AG04450 (cell line): ENCODE results near the gene EPS15. TPM values are rescaled to one million over a fixed set of nuclear protein-coding genes. Genes with fewer than 3 reads are reported as not detected.

Experiments
- CTCF ChIA-PET: fragments of 300-600, 350-600 bp; formaldehyde crosslinking; extraction: SDS; loops from one replicate; lab custom pipeline; 2022; ENCODE audit warnings: antibody characterized with exemption, inconsistent platforms; lab: Charles Lee
- POLR2A ChIA-PET: fragments of 350-600 bp; formaldehyde crosslinking; extraction: SDS; loops from one replicate; lab custom pipeline; 2021; ENCODE audit warnings: antibody characterized with exemption, inconsistent platforms; lab: Yijun Ruan, JAX
- DNase-seq: peaks from one replicate; pipeline ENCODE4 v3.0.0-alpha.2; 2011; ENCODE audit warnings: low read depth, low spot score
- H3K27ac ChIP-seq: one replicate; pipeline ENCODE4 v1.5.1; 2012; ENCODE audit warnings: low read depth, low read length, control low read depth
- H3K27me3 ChIP-seq: one replicate; pipeline ENCODE4 v1.6.0; 2012; ENCODE audit warnings: low read length; ENCODE audit not compliant: control insufficient read depth, insufficient read depth
- H3K4me3 ChIP-seq: 2 replicates; pipeline ENCODE4 v1.5.1; 2011; ENCODE audit warnings: mild to moderate bottlenecking, low read depth, low read length, control low read depth
- H3K9me3 ChIP-seq: 2 replicates; pipeline ENCODE4 v1.5.1; 2012; ENCODE audit warnings: low read length; ENCODE audit not compliant: control insufficient read depth, insufficient read depth
- polyA plus RNA-seq: library from polyadenylated mRNA; depleted of rRNA; stranded (reverse); fragments of >200 nt; gene quantifications from 2 replicates; pipeline ENCODE4 v1.2.3, GENCODE V29; 2011
- TF ChIP-seq, protein P1 (sequence below): IDR thresholded peaks from 2 replicates; pipeline ENCODE4 v1.5.1; 2011; ENCODE audit warnings: low read depth, low read length, control low read depth, inconsistent platforms

EPS15 gene
- polyA plus RNA-seq, 1 experiment: 55.4 TPM

DNA sequence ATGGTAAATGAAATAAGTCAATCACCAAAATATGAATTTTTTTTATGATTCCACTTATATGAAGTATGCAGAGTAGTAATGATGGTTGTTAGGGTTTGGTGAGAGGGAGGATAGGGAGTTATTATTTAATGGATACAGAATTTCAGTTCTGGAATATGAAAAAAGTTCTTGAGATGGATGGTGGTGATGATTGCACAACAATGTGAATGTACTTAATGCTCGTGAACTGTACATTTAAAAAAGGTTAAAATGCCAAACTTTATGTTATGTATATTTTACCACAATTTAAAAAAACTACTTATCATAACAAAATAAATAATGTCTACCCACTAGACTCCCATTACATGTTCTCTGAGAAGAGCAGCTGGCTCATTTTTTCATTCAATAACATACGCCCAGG, 133.3 kb downstream of the EPS15 start:
- H3K4me3 ChIP-seq: no peak overlapping the region
- TF ChIP-seq, protein P1, sequence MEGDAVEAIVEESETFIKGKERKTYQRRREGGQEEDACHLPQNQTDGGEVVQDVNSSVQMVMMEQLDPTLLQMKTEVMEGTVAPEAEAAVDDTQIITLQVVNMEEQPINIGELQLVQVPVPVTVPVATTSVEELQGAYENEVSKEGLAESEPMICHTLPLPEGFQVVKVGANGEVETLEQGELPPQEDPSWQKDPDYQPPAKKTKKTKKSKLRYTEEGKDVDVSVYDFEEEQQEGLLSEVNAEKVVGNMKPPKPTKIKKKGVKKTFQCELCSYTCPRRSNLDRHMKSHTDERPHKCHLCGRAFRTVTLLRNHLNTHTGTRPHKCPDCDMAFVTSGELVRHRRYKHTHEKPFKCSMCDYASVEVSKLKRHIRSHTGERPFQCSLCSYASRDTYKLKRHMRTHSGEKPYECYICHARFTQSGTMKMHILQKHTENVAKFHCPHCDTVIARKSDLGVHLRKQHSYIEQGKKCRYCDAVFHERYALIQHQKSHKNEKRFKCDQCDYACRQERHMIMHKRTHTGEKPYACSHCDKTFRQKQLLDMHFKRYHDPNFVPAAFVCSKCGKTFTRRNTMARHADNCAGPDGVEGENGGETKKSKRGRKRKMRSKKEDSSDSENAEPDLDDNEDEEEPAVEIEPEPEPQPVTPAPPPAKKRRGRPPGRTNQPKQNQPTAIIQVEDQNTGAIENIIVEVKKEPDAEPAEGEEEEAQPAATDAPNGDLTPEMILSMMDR: no peak
- ChIA-PET CTCF (no interaction called here), POLR2A (no interaction called here)
- no peaks in the 10 kb centered on the region for H3K27me3 ChIP-seq
- no peak overlapping the region for H3K27ac ChIP-seq
- no peak for DNase-seq
- 0 out of 2 replicates have a peak, but pooled peaks cover 2% of the 10 kb centered on the region for H3K9me3 ChIP-seq

DNA sequence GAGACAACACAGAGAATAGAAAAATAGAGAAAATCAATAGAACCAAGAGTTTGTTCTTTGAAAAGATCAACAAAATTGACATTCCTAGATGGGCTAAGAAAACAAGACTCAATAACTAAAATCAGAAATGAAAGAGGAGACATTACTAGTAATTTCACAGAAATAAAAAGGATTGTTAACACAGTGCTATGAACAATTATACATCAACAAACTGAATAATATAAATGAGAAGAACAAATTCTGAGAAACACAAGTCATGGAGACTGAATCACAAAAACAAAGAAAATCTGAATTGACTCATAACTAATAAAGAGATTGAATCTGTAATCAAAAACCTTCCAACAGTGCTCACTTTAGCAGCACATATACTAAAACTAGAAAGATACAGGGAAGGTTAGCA, 137.1 kb downstream of the EPS15 start:
- DNase-seq: no peak
- Histone ChIP-seq H3K9me3 (0 out of 2 replicates have a peak, but pooled peaks cover 2% of the 10 kb centered on the region), H3K27ac (no peak overlapping the region), H3K27me3 (no peaks in the 10 kb centered on the region), H3K4me3 (no peak overlapping the region)
- TF ChIP-seq, protein P1: no peak
- CTCF ChIA-PET: no interaction called here
- POLR2A ChIA-PET: no interaction called here

DNA sequence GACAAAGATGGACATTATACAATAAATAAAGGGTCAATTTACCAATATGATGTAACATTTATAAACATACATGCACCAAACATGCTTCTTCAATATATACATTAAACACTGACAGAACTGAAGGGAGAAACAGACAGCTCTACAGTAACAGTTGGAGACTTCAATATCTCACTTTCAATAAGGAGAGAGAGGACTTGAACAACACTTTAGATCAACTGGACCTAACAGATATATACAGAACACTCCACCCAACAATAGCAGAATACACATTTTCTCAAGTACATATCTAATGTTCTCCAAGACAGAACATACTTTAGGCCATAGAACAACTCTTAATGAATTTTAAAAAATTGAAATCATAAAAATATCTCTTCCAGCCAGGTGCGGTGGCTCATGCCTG, 138.1 kb downstream of the EPS15 start:
- Histone ChIP-seq H3K9me3 (0 out of 2 replicates have a peak, but pooled peaks cover 2% of the 10 kb centered on the region), H3K27ac (no peak overlapping the region), H3K27me3 (no peaks in the 10 kb centered on the region), H3K4me3 (no peak overlapping the region)
- POLR2A ChIA-PET: no interaction called here
- TF ChIP-seq, protein P1: no peak
- DNase-seq: no peak
- CTCF ChIA-PET: no interaction called here

DNA sequence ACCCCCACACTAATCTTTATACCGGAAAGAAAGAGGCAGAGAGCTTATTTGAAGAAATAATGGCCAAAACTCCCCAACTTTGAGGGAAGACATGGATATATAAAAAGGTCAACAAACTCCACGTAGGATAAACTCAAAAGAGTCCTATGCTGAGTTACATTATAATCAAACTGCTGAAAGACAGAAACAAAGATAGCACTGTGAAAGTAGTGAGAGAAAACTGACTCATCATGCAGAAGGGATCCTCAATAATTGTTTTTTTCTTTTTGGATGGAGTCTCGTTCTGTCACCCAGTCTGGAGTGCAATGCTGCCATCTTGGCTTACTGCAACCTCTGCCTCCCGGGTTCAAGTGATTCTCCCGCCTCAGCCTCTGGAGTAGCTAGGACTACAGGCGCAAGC, 140.2 kb downstream of the EPS15 start:
- 0 out of 2 replicates have a peak, but pooled peaks cover 2% of the 10 kb centered on the region for H3K9me3 ChIP-seq
- CTCF ChIA-PET: no interaction called here
- H3K27me3 ChIP-seq: no peaks in the 10 kb centered on the region
- H3K4me3 ChIP-seq: no peak overlapping the region
- DNase-seq: no peak
- TF ChIP-seq, protein P1: no peak
- POLR2A ChIA-PET: no interaction called here
- H3K27ac ChIP-seq: no peak overlapping the region

DNA sequence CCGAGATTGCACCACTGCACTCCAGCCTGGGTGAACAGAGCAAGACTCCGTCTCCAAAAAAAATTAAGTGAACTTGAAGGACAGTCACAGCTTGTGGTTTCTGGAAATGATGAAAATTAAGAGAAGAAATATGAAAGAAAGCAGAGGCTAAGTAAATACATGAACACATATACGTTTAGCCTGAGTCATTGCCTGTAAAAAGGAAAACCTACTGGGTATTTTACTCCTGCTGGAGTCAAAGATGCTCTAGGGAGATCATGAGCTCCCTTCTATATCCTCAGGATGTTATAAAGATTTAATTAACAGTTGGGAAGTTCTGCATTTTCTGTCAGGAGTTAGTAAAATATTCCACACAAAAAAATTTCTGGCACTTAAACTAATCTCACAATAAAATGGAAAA, 145.2 kb downstream of the EPS15 start:
- no peak for DNase-seq
- ChIA-PET POLR2A (no interaction called here), CTCF (no interaction called here)
- Histone ChIP-seq H3K27me3 (no peaks in the 10 kb centered on the region), H3K27ac (no peak overlapping the region), H3K9me3 (no peaks in the 10 kb centered on the region), H3K4me3 (no peak overlapping the region)
- TF ChIP-seq, protein P1: no peak
